H1 (cell line): Measurements from ENCODE around the gene BTD. TPM values are rescaled to one million over a fixed set of nuclear protein-coding genes. Genes with fewer than 3 reads are reported as not detected.

Source experiments
- CTCF ChIA-PET: fragments of 300-600 bp; sonication (Branson Sonifier 250); formaldehyde crosslinking; loops from one replicate; lab custom pipeline; 2021; ENCODE audit not compliant: partially characterized antibody; lab: Charles Lee
- POLR2A ChIA-PET: fragments of 300-600 bp; sonication (Branson Sonifier 250); formaldehyde crosslinking; loops from one replicate; lab custom pipeline; 2021; ENCODE audit warnings: inconsistent platforms; ENCODE audit not compliant: partially characterized antibody; lab: Charles Lee
- DNase-seq, 2 experiments: peaks; one replicate each; pipeline versions ENCODE4 v3.0.0 to v3.0.0-alpha.2; 2010 to 2022; ENCODE audit warnings: low spot score in 2 of 2, low read depth in 1 of 2, mixed read lengths in 1 of 2
- FAIRE-seq: peaks from 2 replicates; lab custom pipeline; 2011; peaks lifted over from hg19 to GRCh38; lab: Jason Lieb, UNC
- H2AFZ ChIP-seq: 2 replicates; pipeline ENCODE4 v1.8.1; 2012; ENCODE audit warnings: low read length, inconsistent platforms
- H2AK5ac ChIP-seq: 2 replicates; pipeline ENCODE4 v1.6.1; 2013; ENCODE audit warnings: low read depth, low read length
- H2BK120ac ChIP-seq: replicated peaks from 2 replicates; pipeline ENCODE3; 2013; ENCODE audit warnings: low read depth, low read length, inconsistent platforms
- H2BK12ac ChIP-seq: 2 replicates; pipeline ENCODE4 v1.6.1; 2013; ENCODE audit warnings: low read depth, low read length
- H2BK15ac ChIP-seq: 2 replicates; pipeline ENCODE4 v1.6.1; 2013; ENCODE audit warnings: low read length
- H2BK20ac ChIP-seq: 2 replicates; pipeline ENCODE4 v1.6.1; 2013; ENCODE audit warnings: low read length
- H2BK5ac ChIP-seq: 2 replicates; pipeline ENCODE4 v1.6.1; 2013; ENCODE audit warnings: low read depth, low read length
- H3K14ac ChIP-seq: 2 replicates; pipeline ENCODE4 v1.6.1; 2013; ENCODE audit warnings: inconsistent platforms; ENCODE audit not compliant: insufficient read length
- H3K18ac ChIP-seq: 2 replicates; pipeline ENCODE4 v1.6.1; 2013; ENCODE audit warnings: low read length; ENCODE audit errors: extremely low read depth
- H3K23ac ChIP-seq: 2 replicates; pipeline ENCODE4 v1.6.1; 2013; ENCODE audit warnings: inconsistent platforms; ENCODE audit not compliant: insufficient read length
- H3K23me2 ChIP-seq: 2 replicates; pipeline ENCODE4 v1.6.1; 2013; ENCODE audit warnings: low read depth, low read length
- H3K27ac ChIP-seq: 2 replicates; pipeline ENCODE4 v1.6.1; 2011; ENCODE audit warnings: low read depth, low read length, inconsistent platforms
- H3K27me3 ChIP-seq, 4 experiments: replicated peaks in 1 of 4; 1 replicate in 1 of 4; 2 replicates in 3 of 4; pipeline versions ENCODE4 v1.6.1 to v1.8.1; 2011 to 2013; ENCODE audit warnings: low read length in 3 of 4, mild to moderate bottlenecking in 3 of 4, inconsistent platforms in 2 of 4, mixed read lengths in 2 of 4, moderate library complexity in 1 of 4; ENCODE audit not compliant: control insufficient read depth in 3 of 4, insufficient read depth in 3 of 4; ENCODE audit errors: extremely low read depth in 1 of 4
- H3K36me3 ChIP-seq, 4 experiments: 2 replicates each; pipeline versions ENCODE4 v1.6.1 to v1.8.1; 2011 to 2013; ENCODE audit warnings: mild to moderate bottlenecking in 4 of 4, low read length in 3 of 4, moderate library complexity in 2 of 4, control low read depth in 1 of 4, inconsistent platforms in 1 of 4; ENCODE audit not compliant: insufficient read depth in 4 of 4, control insufficient read depth in 2 of 4
- H3K4ac ChIP-seq: replicated peaks from 2 replicates; pipeline ENCODE3; 2013; ENCODE audit warnings: low read length, low read depth, mixed read lengths, inconsistent platforms; ENCODE audit not compliant: insufficient read length
- H3K4me1 ChIP-seq, 4 experiments: replicated peaks in 1 of 4; 1 replicate in 1 of 4; 2 replicates in 3 of 4; pipeline versions ENCODE4 v1.6.1 to v1.8.1; 2011 to 2013; ENCODE audit warnings: low read length in 3 of 4, inconsistent platforms in 2 of 4, mixed read lengths in 1 of 4; ENCODE audit not compliant: insufficient read depth in 4 of 4, control insufficient read depth in 3 of 4
- H3K4me2 ChIP-seq, 2 experiments: 2 replicates each; pipeline versions ENCODE4 v1.6.1 to v1.8.1; 2011 to 2013; ENCODE audit warnings: low read depth in 2 of 2, low read length in 2 of 2, control low read depth in 1 of 2, inconsistent platforms in 1 of 2, mild to moderate bottlenecking in 1 of 2; ENCODE audit not compliant: insufficient read depth in 1 of 2
- H3K4me3 ChIP-seq, 4 experiments: fragments of 200-600, 300-600 bp in 1 of 4; sonication (generic), shearing (Covaris generic), sonication (Bioruptor Twin) in 1 of 4; 2 replicates each; pipeline versions ENCODE4 v1.5.1 to v1.8.1; 2011 to 2016; ENCODE audit warnings: low read length in 4 of 4, low read depth in 3 of 4, control low read depth in 2 of 4, inconsistent platforms in 2 of 4, mild to moderate bottlenecking in 2 of 4, mixed read lengths in 1 of 4, moderate library complexity in 1 of 4; ENCODE audit not compliant: insufficient read depth in 2 of 4; ENCODE audit errors: extremely low read depth in 1 of 4
- H3K56ac ChIP-seq: replicated peaks from 2 replicates; pipeline ENCODE3; 2013; ENCODE audit warnings: low read depth, mild to moderate bottlenecking, mixed read lengths, low read length, inconsistent platforms; ENCODE audit not compliant: insufficient read length
- H3K79me1 ChIP-seq: 2 replicates; pipeline ENCODE4 v1.6.1; 2013; ENCODE audit warnings: low read depth, low read length, control low read depth
- H3K79me2 ChIP-seq, 2 experiments: 2 replicates each; pipeline versions ENCODE4 v1.6.1 to v1.8.1; 2012 to 2013; ENCODE audit warnings: low read length in 2 of 2, mild to moderate bottlenecking in 2 of 2, inconsistent platforms in 1 of 2; ENCODE audit not compliant: insufficient read depth in 2 of 2, control insufficient read depth in 1 of 2
- H3K9ac ChIP-seq, 4 experiments: replicated peaks in 1 of 4; 1 replicate in 1 of 4; 2 replicates in 3 of 4; pipeline versions ENCODE4 v1.6.1 to v1.8.1; 2011 to 2013; ENCODE audit warnings: low read depth in 3 of 4, low read length in 3 of 4, control low read depth in 2 of 4, mild to moderate bottlenecking in 2 of 4, moderate library complexity in 2 of 4, inconsistent platforms in 1 of 4; ENCODE audit errors: extremely low read depth in 1 of 4
- H3K9me3 ChIP-seq, 2 experiments: 2 replicates each; pipeline versions ENCODE4 v1.6.1 to v1.8.1; 2012 to 2013; ENCODE audit warnings: mild to moderate bottlenecking in 2 of 2, moderate library complexity in 2 of 2, control low read depth in 1 of 2, inconsistent platforms in 1 of 2, low read depth in 1 of 2, low read length in 1 of 2, mixed read lengths in 1 of 2; ENCODE audit not compliant: insufficient read depth in 2 of 2
- H4K20me1 ChIP-seq, 2 experiments: replicated peaks in 1 of 2; 2 replicates each; pipeline versions ENCODE3 to v1.8.1; 2011 to 2013; ENCODE audit warnings: inconsistent platforms in 2 of 2, low read length in 2 of 2, mild to moderate bottlenecking in 1 of 2; ENCODE audit not compliant: insufficient read depth in 2 of 2, control insufficient read depth in 1 of 2
- H4K5ac ChIP-seq: 2 replicates; pipeline ENCODE4 v1.6.1; 2013; ENCODE audit warnings: low read length, low read depth, mixed read lengths, inconsistent platforms; ENCODE audit not compliant: insufficient read length
- H4K8ac ChIP-seq: 2 replicates; pipeline ENCODE4 v1.8.0; 2013; ENCODE audit warnings: mild to moderate bottlenecking, moderate library complexity, low read length, inconsistent platforms; ENCODE audit not compliant: insufficient read depth; ENCODE audit errors: extremely low read depth
- H4K91ac ChIP-seq: replicated peaks from 2 replicates; pipeline ENCODE3; 2013; ENCODE audit warnings: low read length, mixed read lengths, inconsistent platforms; ENCODE audit not compliant: insufficient read length
- CHD1 ChIP-seq: IDR thresholded peaks from 2 replicates; pipeline ENCODE4 v1.6.1; 2012; ENCODE audit warnings: low read depth, low read length, improper control_type of control experiment
- GABPA ChIP-seq: IDR thresholded peaks from 2 replicates; pipeline ENCODE4 v1.6.1; 2011; ENCODE audit warnings: mild to moderate bottlenecking, low read length, moderate library complexity, borderline replicate concordance; ENCODE audit not compliant: insufficient read depth
- JUND ChIP-seq: IDR thresholded peaks from 2 replicates; pipeline ENCODE4 v1.6.1; 2011; ENCODE audit warnings: mild to moderate bottlenecking, improper control_type of control experiment, low read length
- KDM5A ChIP-seq: fragments of 200-600 bp; IDR thresholded peaks from 2 replicates; pipeline ENCODE4 v1.7.1; 2012; ENCODE audit warnings: mild to moderate bottlenecking, low read length, inconsistent platforms, mixed read lengths
- RAD21 ChIP-seq, 2 experiments: IDR thresholded peaks in 1 of 2; conservative IDR thresholded peaks in 1 of 2; 2 replicates each; pipeline ENCODE4 v1.6.1; 2011; ENCODE audit warnings: low read depth in 2 of 2, low read length in 2 of 2, improper control_type of control experiment in 1 of 2, inconsistent platforms in 1 of 2, mild to moderate bottlenecking in 1 of 2, moderate library complexity in 1 of 2
- RNF2 ChIP-seq: fragments of 200-900, 300-1000 bp; sonication (generic); IDR thresholded peaks from 2 replicates; pipeline ENCODE4 v1.7.1; 2016; ENCODE audit warnings: borderline replicate concordance, low read depth, mild to moderate bottlenecking, antibody characterized with exemption, low read length; ENCODE audit not compliant: poor library complexity, severe bottlenecking; ENCODE audit errors: missing control alignments
- RXRA ChIP-seq: IDR thresholded peaks from 2 replicates; pipeline ENCODE4 v1.6.1; 2011; ENCODE audit warnings: low read depth, mild to moderate bottlenecking, low read length, moderate library complexity; ENCODE audit not compliant: insufficient read depth
- SIN3A ChIP-seq, 2 experiments: IDR thresholded peaks in 1 of 2; conservative IDR thresholded peaks in 1 of 2; 2 replicates each; pipeline ENCODE4 v1.6.1; 2011 to 2012; ENCODE audit warnings: low read length in 2 of 2, improper control_type of control experiment in 1 of 2, low read depth in 1 of 2, mild to moderate bottlenecking in 1 of 2
- SIRT6 ChIP-seq: IDR thresholded peaks from one replicate; pipeline ENCODE4 v1.7.1; 2012; ENCODE audit warnings: low read length, inconsistent platforms
- SUZ12 ChIP-seq: fragments of 200-600 bp; sonication (generic); IDR thresholded peaks from 2 replicates; pipeline ENCODE4 v1.6.1; 2012; ENCODE audit warnings: mild to moderate bottlenecking, inconsistent platforms, low read length, moderate library complexity, mixed read lengths
- WGBS, 2 experiments: shearing (Covaris generic) in 1 of 2; methylation state at CpG; one replicate each; pipeline versions ENCODE4 v1.1.6 to v1.1.7; 2013 to 2015; ENCODE audit warnings: low lambda C conversion rate in 2 of 2, mixed read lengths in 2 of 2, inconsistent platforms in 1 of 2, low coverage in 1 of 2, missing lambda C conversion rate in 1 of 2; ENCODE audit not compliant: insufficient replicate concordance in 2 of 2, insufficient coverage in 1 of 2, insufficient read length in 1 of 2; ENCODE audit errors: extremely low coverage in 1 of 2, missing lambda C conversion rate in 1 of 2; 5-methylcytosine and 5-hydroxymethylcytosine counted together
- polyA plus RNA-seq, 7 experiments: library from polyadenylated mRNA; depleted of rRNA in 3 of 7; stranded (reverse) in 5 of 7; unstranded in 2 of 7; fragments of >200 nt in 5 of 7; fragments of 200-250 nt in 2 of 7; gene quantifications; 1 replicate in 5 of 7; 2 replicates in 1 of 7; 4 replicates in 1 of 7; pipeline versions ENCODE4 v1.2.1 to v1.2.3, GENCODE V29; 2011 to 2013; ENCODE audit warnings: missing spikeins in 2 of 7, mixed read lengths in 2 of 7
- total RNA-seq: library from RNA; stranded (reverse); fragmentation: NEBNext Ultra II Directional; extraction: Animal tissue kit (Norgen Biotek cat#: 25700); gene quantifications from 2 replicates; pipeline ENCODE4 v1.2.1, GENCODE V29; 2021
- TF ChIP-seq, protein P1 (sequence below), 3 experiments: IDR thresholded peaks; 1 replicate in 2 of 3; 2 replicates in 1 of 3; pipeline versions ENCODE4 v1.5.1 to v1.6.1; 2011; ENCODE audit warnings: low read length in 3 of 3, mild to moderate bottlenecking in 3 of 3, inconsistent platforms in 2 of 3, low read depth in 1 of 3, moderate library complexity in 1 of 3; ENCODE audit not compliant: insufficient read depth in 1 of 3; ENCODE audit errors: control extremely low read depth in 1 of 3

Gene BTD
- total and polyA plus RNA-seq, 2 of the 8 experiments (the other 6 are each of a cell fraction or from before 2014, with no cell fraction given): 21.8 to 36.7 TPM

DNA sequence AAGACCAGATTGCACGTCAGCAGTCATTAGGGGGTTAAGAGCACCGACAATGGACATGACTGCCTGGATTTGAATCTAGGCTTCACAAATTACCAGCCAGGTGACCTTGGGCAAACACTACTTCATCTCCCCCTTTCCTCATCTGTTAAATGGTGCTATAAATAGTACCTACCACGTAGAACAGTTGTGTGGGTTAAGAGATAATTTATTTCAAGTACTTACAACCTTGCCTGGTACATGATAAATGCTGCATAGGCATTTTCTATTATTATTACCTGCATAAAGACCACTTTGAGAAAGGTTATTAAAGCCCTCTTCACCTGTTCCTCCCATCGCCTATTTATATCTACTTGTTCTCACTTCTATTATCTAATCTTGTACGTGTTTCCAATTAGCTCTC, 64.7 kb downstream of the BTD start:
- no peak overlapping the region for H4K5ac ChIP-seq
- H2BK5ac ChIP-seq: no peak overlapping the region
- no peak overlapping the region for H3K27ac ChIP-seq
- no peaks in the 10 kb centered on the region; the same call in 1 of the 2 replicates for H3K79me1 ChIP-seq
- H2AFZ ChIP-seq: no peak overlapping the region
- peaks cover 0 to 2% (median 0%) of the 10 kb centered on the region in 4 experiments; a peak in 1 of 7 replicates for H3K4me1 ChIP-seq
- H2BK120ac ChIP-seq: no peak overlapping the region
- no peak overlapping the region for H3K4me2 ChIP-seq
- no peak overlapping the region for H3K4me3 ChIP-seq
- CTCF ChIA-PET: no interaction called here
- no peak overlapping the region for H3K23ac ChIP-seq
- H4K20me1 ChIP-seq: no peaks in the 10 kb centered on the region
- WGBS, 2 experiments: 94% methylated on average over 5 of the region's 5 CpGs; no CpG with 5 or more reads in 1 of the 2 experiments
- no peak overlapping the region for H2BK20ac ChIP-seq
- POLR2A ChIA-PET: no interaction called here
- no peaks in the 10 kb centered on the region for H3K27me3 ChIP-seq
- no peaks in the 10 kb centered on the region for H3K23me2 ChIP-seq
- no peaks in the 10 kb centered on the region for H3K9me3 ChIP-seq
- H3K79me2 ChIP-seq: no peaks in the 10 kb centered on the region
- no peak overlapping the region for H2BK15ac ChIP-seq
- no peak overlapping the region for H3K18ac ChIP-seq
- no peak overlapping the region for H3K14ac ChIP-seq
- no peak overlapping the region for H4K8ac ChIP-seq
- TF ChIP-seq GABPA (no peak), RAD21 (IDR thresholded peaks at IDR 0.05 in 1 of 2, conservative IDR thresholded peaks at IDR 0.05 in 1 of 2; ENCODE audit: low read depth in 2 of 2, low read length in 2 of 2) (no peak), RXRA (no peak), CHD1 (no peak), SIRT6 (no peak), SUZ12 (no peak), JUND (no peak), KDM5A (no peak), RNF2 (no peak), SIN3A (conservative IDR thresholded peaks at IDR 0.05 in 1 of 2, IDR thresholded peaks at IDR 0.05 in 1 of 2; ENCODE audit: low read depth in 1 of 2, low read length in 2 of 2) (no peak)
- TF ChIP-seq, protein P1, sequence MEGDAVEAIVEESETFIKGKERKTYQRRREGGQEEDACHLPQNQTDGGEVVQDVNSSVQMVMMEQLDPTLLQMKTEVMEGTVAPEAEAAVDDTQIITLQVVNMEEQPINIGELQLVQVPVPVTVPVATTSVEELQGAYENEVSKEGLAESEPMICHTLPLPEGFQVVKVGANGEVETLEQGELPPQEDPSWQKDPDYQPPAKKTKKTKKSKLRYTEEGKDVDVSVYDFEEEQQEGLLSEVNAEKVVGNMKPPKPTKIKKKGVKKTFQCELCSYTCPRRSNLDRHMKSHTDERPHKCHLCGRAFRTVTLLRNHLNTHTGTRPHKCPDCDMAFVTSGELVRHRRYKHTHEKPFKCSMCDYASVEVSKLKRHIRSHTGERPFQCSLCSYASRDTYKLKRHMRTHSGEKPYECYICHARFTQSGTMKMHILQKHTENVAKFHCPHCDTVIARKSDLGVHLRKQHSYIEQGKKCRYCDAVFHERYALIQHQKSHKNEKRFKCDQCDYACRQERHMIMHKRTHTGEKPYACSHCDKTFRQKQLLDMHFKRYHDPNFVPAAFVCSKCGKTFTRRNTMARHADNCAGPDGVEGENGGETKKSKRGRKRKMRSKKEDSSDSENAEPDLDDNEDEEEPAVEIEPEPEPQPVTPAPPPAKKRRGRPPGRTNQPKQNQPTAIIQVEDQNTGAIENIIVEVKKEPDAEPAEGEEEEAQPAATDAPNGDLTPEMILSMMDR (IDR thresholded peaks at IDR 0.05; ENCODE audit: control extremely low read depth in 1 of 3, insufficient read depth in 1 of 3, low read depth in 1 of 3, low read length in 3 of 3): no peak
- TF ChIP-seq, all 59 proteins: peak for 0
- no peak for DNase-seq
- Histone ChIP-seq H4K91ac (no peak overlapping the region), H3K9ac (no peak overlapping the region), H3K4ac (no peak overlapping the region), H3K36me3 (peaks cover 0 to 17% (median 6%) of the 10 kb centered on the region in 4 experiments; a peak in 3 of 8 replicates), H2AK5ac (no peak overlapping the region), H3K56ac (no peak overlapping the region), H2BK12ac (no peak overlapping the region)
- FAIRE-seq: no peak
